ENCODE data around the gene CNTFR. TPM values are rescaled to one million over a fixed set of nuclear protein-coding genes. Genes with fewer than 3 reads are reported as not detected.

CNTFR gene
- total and polyA plus RNA-seq, 4 donors = 0.10 to 9.9 (median 2.8) TPM

DNA sequence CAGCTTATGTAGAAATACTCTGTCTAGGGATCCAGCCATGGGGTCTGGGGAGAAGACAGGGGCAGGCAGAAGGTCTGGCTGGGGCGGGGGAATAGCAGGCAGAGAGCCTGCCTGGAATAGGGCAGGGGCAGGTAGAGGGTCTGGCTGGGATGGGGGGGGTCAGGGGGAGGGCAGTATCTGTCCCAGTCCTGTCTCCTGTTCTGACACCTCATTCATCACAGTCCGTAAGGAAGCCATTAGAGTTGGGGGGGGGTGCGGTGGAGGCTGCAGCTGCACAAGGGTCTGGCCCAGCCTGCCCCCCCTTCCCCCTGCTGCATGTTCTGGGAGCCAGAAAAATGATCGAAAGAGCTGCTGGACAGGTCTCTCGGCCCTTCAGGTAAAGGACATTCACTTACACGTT, 32.6 kb downstream of the CNTFR start:
- WGBS, 2 donors = 70 to 77% methylated on average over 6 of the region's 6 CpGs
- H3K36me3 ChIP-seq (ENCODE audit: control insufficient read depth in 1 of 2, insufficient read depth in 2 of 2, low read length in 1 of 2) = no peaks in the 10 kb centered on the region
- DNase-seq (peak; percentile 15), ATAC-seq (ENCODE audit: low FRiP score) (no peak)
- H3K4me3 ChIP-seq (ENCODE audit: low read length in 2 of 2) = no peak overlapping the region
- H3K4me1 ChIP-seq (ENCODE audit: control insufficient read depth in 1 of 2, insufficient read depth in 2 of 2, low read length in 2 of 2) = no peaks in the 10 kb centered on the region
- H3K9me3 ChIP-seq (ENCODE audit: control insufficient read depth, low read length) = no peaks in the 10 kb centered on the region
- no peaks in the 10 kb centered on the region for H3K27me3 ChIP-seq (ENCODE audit: control insufficient read depth in 1 of 2, insufficient read depth in 2 of 2, low read length in 1 of 2)
- H3K27ac ChIP-seq (ENCODE audit: low read depth in 1 of 2, low read length in 2 of 2) = no peak overlapping the region
- intact Hi-C loops (cut with DNase I) = no loop called here

DNA sequence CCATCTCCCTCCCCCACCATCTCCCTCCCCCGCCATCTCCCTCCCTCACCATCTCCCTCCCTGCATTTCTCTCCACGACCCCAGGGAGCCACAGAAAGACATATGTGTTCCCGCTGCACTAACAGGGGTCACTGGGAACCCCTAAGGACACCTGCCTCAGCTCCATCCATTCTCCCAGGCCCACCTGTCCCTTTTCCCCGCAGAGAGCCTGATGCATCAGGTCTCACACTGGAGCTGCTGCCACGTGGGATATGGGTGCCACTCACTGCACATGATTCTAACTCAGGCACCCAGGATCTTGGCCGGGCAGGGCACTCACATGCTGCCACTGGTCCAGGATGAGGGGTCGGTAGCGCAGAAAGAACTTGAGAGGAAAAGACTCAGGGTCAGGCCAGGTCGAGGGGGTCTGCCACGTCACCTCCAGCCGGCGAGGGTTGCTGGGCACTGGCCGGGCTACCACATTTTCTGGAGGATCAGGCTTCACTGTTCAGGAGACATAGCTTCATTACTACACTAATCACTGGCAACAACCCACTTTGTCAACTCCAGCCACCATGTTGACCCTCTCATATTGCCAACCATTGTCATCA, 33.5 kb downstream of the CNTFR start:
- Histone ChIP-seq H3K4me1 (ENCODE audit: control insufficient read depth in 1 of 2, insufficient read depth in 2 of 2, low read length in 2 of 2) (no peaks in the 10 kb centered on the region), H3K9me3 (ENCODE audit: control insufficient read depth, low read length) (no peaks in the 10 kb centered on the region), H3K27me3 (ENCODE audit: control insufficient read depth in 1 of 2, insufficient read depth in 2 of 2, low read length in 1 of 2) (no peaks in the 10 kb centered on the region), H3K36me3 (ENCODE audit: control insufficient read depth in 1 of 2, insufficient read depth in 2 of 2, low read length in 1 of 2) (no peaks in the 10 kb centered on the region), H3K27ac (ENCODE audit: low read depth in 1 of 2, low read length in 2 of 2) (no peak overlapping the region), H3K4me3 (ENCODE audit: low read length in 2 of 2) (no peak overlapping the region)
- intact Hi-C loops (cut with DNase I) = no loop called here
- ATAC-seq (ENCODE audit: low FRiP score) (no peak), DNase-seq (peak; percentile 20 to 27)
- WGBS, 2 donors = 87 to 89% methylated on average over 11 to 13 of the region's 13 CpGs

DNA sequence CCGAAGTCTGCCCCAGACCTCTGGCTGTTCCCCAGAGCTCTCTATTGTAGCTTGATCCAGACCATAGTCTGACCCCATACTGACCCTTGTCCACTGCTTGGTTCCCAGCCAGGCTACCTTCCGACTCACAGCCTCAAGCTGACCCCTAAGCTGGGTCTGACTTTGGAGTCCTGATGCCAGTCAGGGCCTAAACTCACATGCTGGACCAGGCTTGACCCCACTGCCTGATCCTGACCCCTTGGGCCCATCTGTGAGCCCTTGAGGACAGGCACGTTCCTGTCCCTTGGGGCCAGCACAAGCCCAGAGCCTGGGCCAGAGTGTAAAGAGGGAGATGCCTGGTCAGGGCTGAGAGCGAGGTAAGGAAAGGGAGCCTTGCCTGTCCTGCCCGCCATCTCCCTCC, 34.0 kb downstream of the CNTFR start:
- Histone ChIP-seq H3K27me3 (ENCODE audit: control insufficient read depth in 1 of 2, insufficient read depth in 2 of 2, low read length in 1 of 2) (no peaks in the 10 kb centered on the region), H3K27ac (ENCODE audit: low read depth in 1 of 2, low read length in 2 of 2) (no peak overlapping the region), H3K4me1 (ENCODE audit: control insufficient read depth in 1 of 2, insufficient read depth in 2 of 2, low read length in 2 of 2) (no peaks in the 10 kb centered on the region), H3K4me3 (ENCODE audit: low read length in 2 of 2) (no peak overlapping the region), H3K9me3 (ENCODE audit: control insufficient read depth, low read length) (no peaks in the 10 kb centered on the region), H3K36me3 (ENCODE audit: control insufficient read depth in 1 of 2, insufficient read depth in 2 of 2, low read length in 1 of 2) (no peaks in the 10 kb centered on the region)
- no peak for ATAC-seq (ENCODE audit: low FRiP score)
- 84 to 89% methylated on average over 4 to 5 of the region's 5 CpGs for WGBS, 2 donors
- DNase-seq = peak; percentile 28 to 29
- intact Hi-C loops (cut with DNase I) = no loop called here

DNA sequence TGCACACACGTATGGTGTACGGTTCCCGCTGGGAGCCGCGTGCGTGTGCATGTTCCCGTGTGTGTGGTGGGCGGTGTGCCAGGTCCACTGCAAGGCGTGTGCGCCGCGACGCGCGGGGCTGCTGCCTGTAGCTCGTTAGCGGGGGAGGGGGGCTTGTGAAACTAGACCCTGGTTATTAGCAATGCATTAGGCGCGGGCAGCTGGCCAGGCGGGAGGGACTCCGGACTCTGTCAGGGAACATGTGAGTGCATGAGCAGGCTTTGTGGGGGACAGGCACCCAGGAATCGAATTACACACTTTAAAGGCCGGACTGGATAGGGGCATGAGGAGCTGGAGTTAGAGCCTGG, 34.5 kb downstream of the CNTFR start:
- Histone ChIP-seq H3K9me3 (ENCODE audit: control insufficient read depth, low read length) (no peaks in the 10 kb centered on the region), H3K36me3 (ENCODE audit: control insufficient read depth in 1 of 2, insufficient read depth in 2 of 2, low read length in 1 of 2) (no peaks in the 10 kb centered on the region), H3K27me3 (ENCODE audit: control insufficient read depth in 1 of 2, insufficient read depth in 2 of 2, low read length in 1 of 2) (no peaks in the 10 kb centered on the region), H3K27ac (ENCODE audit: low read depth in 1 of 2, low read length in 2 of 2) (no peak overlapping the region), H3K4me1 (ENCODE audit: control insufficient read depth in 1 of 2, insufficient read depth in 2 of 2, low read length in 2 of 2) (no peaks in the 10 kb centered on the region), H3K4me3 (ENCODE audit: low read length in 2 of 2) (no peak overlapping the region)
- peak; percentile 42 to 78 for DNase-seq
- WGBS, 2 donors = 37 to 55% methylated on average over 23 of the region's 23 CpGs
- intact Hi-C loops (cut with DNase I) = no loop called here
- no peak for ATAC-seq (ENCODE audit: low FRiP score)

DNA sequence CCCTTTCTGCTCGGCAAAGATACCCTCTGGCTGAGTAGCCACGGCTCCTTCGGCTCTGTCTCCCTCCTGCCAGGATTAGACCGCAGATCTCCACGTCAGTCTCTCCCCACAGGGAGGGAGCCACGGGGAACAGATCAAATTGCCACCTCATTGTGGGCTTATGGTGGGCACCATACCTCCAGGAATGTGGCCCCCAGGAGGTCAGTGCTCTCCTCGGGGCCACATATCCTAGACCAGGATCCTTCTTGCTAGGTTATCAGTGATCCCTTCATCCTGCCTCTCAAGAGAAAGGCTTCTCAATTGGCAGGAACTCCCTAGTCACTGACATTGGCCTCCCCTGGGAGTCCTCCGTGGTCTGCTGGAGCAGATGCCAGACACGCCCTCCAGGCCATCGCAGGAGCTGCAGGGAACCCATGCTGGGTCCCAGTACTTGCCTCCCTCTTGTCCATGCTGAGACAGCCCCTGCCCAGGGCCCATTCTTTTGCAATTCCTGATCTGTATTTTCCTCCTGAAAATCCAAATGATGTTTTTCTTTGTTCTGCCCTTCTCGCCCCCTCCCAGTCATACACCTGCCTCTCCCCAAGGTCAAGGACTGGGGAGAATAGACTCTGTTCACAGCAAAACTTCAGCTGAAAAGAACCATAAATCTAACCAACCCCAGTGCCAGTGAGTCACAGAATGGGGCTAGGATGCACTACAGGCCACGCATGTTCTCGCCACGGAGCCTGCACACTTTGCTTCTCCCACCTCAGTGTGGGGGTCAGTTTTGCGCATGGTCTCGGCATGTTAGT, 35.1 kb downstream of the CNTFR start:
- DNase-seq = peak; percentile 33 to 40
- H3K27ac ChIP-seq (ENCODE audit: low read depth in 1 of 2, low read length in 2 of 2) = no peak overlapping the region
- WGBS, 2 donors = 70% methylated on average over 16 of the region's 16 CpGs
- no peak for ATAC-seq (ENCODE audit: low FRiP score)
- no peaks in the 10 kb centered on the region for H3K36me3 ChIP-seq (ENCODE audit: control insufficient read depth in 1 of 2, insufficient read depth in 2 of 2, low read length in 1 of 2)
- no peaks in the 10 kb centered on the region for H3K27me3 ChIP-seq (ENCODE audit: control insufficient read depth in 1 of 2, insufficient read depth in 2 of 2, low read length in 1 of 2)
- intact Hi-C loops (cut with DNase I) = no loop called here
- no peaks in the 10 kb centered on the region for H3K9me3 ChIP-seq (ENCODE audit: control insufficient read depth, low read length)
- no peak overlapping the region for H3K4me3 ChIP-seq (ENCODE audit: low read length in 2 of 2)
- H3K4me1 ChIP-seq (ENCODE audit: control insufficient read depth in 1 of 2, insufficient read depth in 2 of 2, low read length in 2 of 2) = no peaks in the 10 kb centered on the region

DNA sequence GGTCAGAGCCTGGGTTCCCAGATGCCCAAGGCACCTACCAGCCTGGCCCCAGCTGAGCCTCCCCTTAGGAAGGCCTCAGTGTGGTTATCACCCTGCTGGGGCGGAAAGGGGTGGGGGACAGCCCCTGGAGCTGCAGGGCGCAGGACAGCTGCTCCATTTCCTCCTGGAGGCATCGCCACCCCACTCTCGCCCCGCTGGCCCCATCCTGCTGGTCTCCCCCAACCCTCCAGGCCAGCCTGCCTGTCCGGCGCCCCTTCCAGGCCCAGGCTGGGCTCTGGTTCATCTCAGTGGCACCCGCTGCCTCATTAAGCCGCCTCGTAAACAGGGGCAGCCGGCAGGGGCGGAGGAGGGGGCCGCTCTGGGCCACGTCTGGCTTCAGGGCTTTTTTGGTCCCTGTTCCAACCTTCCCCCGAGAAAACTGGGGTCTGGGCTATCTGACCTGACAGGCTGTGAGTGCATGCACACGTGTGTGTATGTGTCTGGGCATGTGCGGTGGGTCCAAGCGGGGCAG, 36.0 kb downstream of the CNTFR start:
- intact Hi-C loops (cut with DNase I) = no loop called here
- H3K27ac ChIP-seq (ENCODE audit: low read depth in 1 of 2, low read length in 2 of 2) = no peak overlapping the region
- H3K27me3 ChIP-seq (ENCODE audit: control insufficient read depth in 1 of 2, insufficient read depth in 2 of 2, low read length in 1 of 2) = no peaks in the 10 kb centered on the region
- H3K9me3 ChIP-seq (ENCODE audit: control insufficient read depth, low read length) = no peaks in the 10 kb centered on the region
- WGBS, 2 donors = 91 to 92% methylated on average over 18 of the region's 18 CpGs
- no peak for ATAC-seq (ENCODE audit: low FRiP score)
- no peaks in the 10 kb centered on the region for H3K4me1 ChIP-seq (ENCODE audit: control insufficient read depth in 1 of 2, insufficient read depth in 2 of 2, low read length in 2 of 2)
- no peaks in the 10 kb centered on the region for H3K36me3 ChIP-seq (ENCODE audit: control insufficient read depth in 1 of 2, insufficient read depth in 2 of 2, low read length in 1 of 2)
- peak; percentile 13 to 57 for DNase-seq
- H3K4me3 ChIP-seq (ENCODE audit: low read length in 2 of 2) = no peak overlapping the region

DNA sequence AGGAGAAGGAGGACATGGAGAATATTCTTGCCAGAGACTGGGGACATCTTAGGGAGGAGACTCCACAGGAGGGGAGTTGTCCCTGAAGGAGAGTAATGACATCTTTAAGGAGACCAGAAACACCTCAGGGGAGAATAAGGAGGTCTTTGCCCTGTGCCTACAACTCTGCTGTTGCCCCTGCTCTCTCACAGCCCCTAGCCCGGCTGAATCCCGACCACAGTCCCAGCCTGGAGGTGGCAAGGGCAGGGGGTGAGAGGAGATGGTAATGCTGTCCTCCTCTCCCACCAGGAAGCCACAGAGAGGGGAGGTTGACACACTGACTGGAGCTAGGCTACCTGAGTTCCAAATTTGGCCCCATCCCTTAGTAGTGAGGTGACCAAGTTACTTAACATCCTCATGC, 36.5 kb downstream of the CNTFR start:
- H3K9me3 ChIP-seq (ENCODE audit: control insufficient read depth, low read length) = no peaks in the 10 kb centered on the region
- DNase-seq (peak in 1 of 2 donors; percentile 24), ATAC-seq (ENCODE audit: low FRiP score) (no peak)
- no peak overlapping the region for H3K4me3 ChIP-seq (ENCODE audit: low read length in 2 of 2)
- H3K4me1 ChIP-seq (ENCODE audit: control insufficient read depth in 1 of 2, insufficient read depth in 2 of 2, low read length in 2 of 2) = no peaks in the 10 kb centered on the region
- WGBS, 2 donors = 94% methylated on average over 2 of the region's 2 CpGs
- no peaks in the 10 kb centered on the region for H3K36me3 ChIP-seq (ENCODE audit: control insufficient read depth in 1 of 2, insufficient read depth in 2 of 2, low read length in 1 of 2)
- intact Hi-C loops (cut with DNase I) = no loop called here
- H3K27ac ChIP-seq (ENCODE audit: low read depth in 1 of 2, low read length in 2 of 2) = no peak overlapping the region
- no peaks in the 10 kb centered on the region for H3K27me3 ChIP-seq (ENCODE audit: control insufficient read depth in 1 of 2, insufficient read depth in 2 of 2, low read length in 1 of 2)

DNA sequence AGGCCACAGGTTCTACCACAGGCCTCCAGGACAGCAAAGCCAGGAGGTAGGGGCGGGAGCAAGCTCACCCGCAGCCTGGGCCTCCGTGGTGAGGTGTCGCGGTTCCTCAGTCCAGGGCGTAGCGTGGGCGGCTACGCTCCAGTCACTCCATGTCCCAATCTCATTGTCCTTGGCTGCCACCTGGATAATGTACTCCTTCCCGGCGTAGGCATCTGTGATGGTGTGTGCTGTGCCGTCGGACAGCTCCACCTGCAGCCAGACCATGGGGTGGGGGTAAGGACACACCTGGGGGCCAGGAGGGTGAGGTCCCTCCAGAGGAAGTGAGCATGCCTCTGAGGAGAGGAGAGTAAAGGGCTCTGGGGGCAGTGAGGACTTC, 36.9 kb downstream of the CNTFR start:
- intact Hi-C loops (cut with DNase I) = no loop called here

More for the DNA sequence above, 36.9 kb downstream of the CNTFR start:
- Histone ChIP-seq H3K4me3 (ENCODE audit: low read length in 2 of 2) (no peak overlapping the region), H3K9me3 (ENCODE audit: control insufficient read depth, low read length) (no peaks in the 10 kb centered on the region), H3K4me1 (ENCODE audit: control insufficient read depth in 1 of 2, insufficient read depth in 2 of 2, low read length in 2 of 2) (no peaks in the 10 kb centered on the region), H3K36me3 (ENCODE audit: control insufficient read depth in 1 of 2, insufficient read depth in 2 of 2, low read length in 1 of 2) (no peaks in the 10 kb centered on the region), H3K27ac (ENCODE audit: low read depth in 1 of 2, low read length in 2 of 2) (no peak overlapping the region), H3K27me3 (ENCODE audit: control insufficient read depth in 1 of 2, insufficient read depth in 2 of 2, low read length in 1 of 2) (no peaks in the 10 kb centered on the region)
- ATAC-seq (ENCODE audit: low FRiP score) = no peak
- WGBS, 2 donors = 93 to 98% methylated on average over 13 of the region's 13 CpGs
- peak; percentile 20 to 44 for DNase-seq
